HT1080 (cell line): ENCODE measurements around the gene GP1BA. TPM values are rescaled to one million over a fixed set of nuclear protein-coding genes. Genes with fewer than 3 reads are reported as not detected.

Experiments used
- DNase-seq: peaks from one replicate; pipeline ENCODE4 v3.0.0-alpha.2; 2015; ENCODE audit warnings: low read depth
- polyA plus RNA-seq, 2 experiments: library from polyadenylated mRNA; depleted of rRNA; stranded (reverse); fragments of >200 nt; gene quantifications; 2 replicates each; pipeline ENCODE4 v1.2.3, GENCODE V29; 2015
- total RNA-seq: library from RNA; depleted of rRNA; stranded (reverse); fragments of >200 nt; shearing (Covaris generic); gene quantifications from 2 replicates; pipeline ENCODE4 v1.2.3, GENCODE V29; 2014; rRNA removed

Gene GP1BA
- not detected in 2 replicates for total RNA-seq
- not detected in 2 replicates for polyA plus RNA-seq (2015; cell fraction: cytosol; rRNA removed)
- not detected in 2 replicates for polyA plus RNA-seq (2015; cell fraction: nucleus; rRNA removed)

- DNase-seq, result no peak
These were observed at the start of gene GP1BA for GRCh38 chr17:4931963-4932362. GP1BA (plus strand) TSS chr17:4932277; CDS start chr17:4932605, 328 bp downstream.

- DNase-seq, result no peak
These were observed 47.6 kb upstream of the GP1BA start for GRCh38 chr17:4884489-4884888.

GRCh38 chr17:4886830-4887229 is 45.2 kb upstream of the GP1BA start:
- no peak for DNase-seq

GRCh38 chr17:4887581-4887980 is 44.5 kb upstream of the GP1BA start:
- DNase-seq, result no peak

- DNase-seq, result no peak
These were observed 40.4 kb upstream of the GP1BA start for GRCh38 chr17:4891411-4892410.

- DNase-seq, result no peak
These were observed 39.4 kb upstream of the GP1BA start for GRCh38 chr17:4892499-4893221.

GRCh38 chr17:4893272-4893671 is 38.8 kb upstream of the GP1BA start:
- DNase-seq, result no peak

GRCh38 chr17:4893721-4894560 is 38.1 kb upstream of the GP1BA start:
- DNase-seq, result no peak

GRCh38 chr17:4895121-4895520 is 37.0 kb upstream of the GP1BA start:
- no peak for DNase-seq

GRCh38 chr17:4895657-4896331 is 36.3 kb upstream of the GP1BA start:
- DNase-seq, result no peak

- DNase-seq, result no peak
These were observed 35.5 kb upstream of the GP1BA start for GRCh38 chr17:4896332-4897197.

GRCh38 chr17:4897198-4897687 is 34.8 kb upstream of the GP1BA start:
- no peak for DNase-seq

GRCh38 chr17:4897785-4898184 is 34.3 kb upstream of the GP1BA start:
- DNase-seq, result no peak

- DNase-seq, result no peak
These were observed 33.7 kb upstream of the GP1BA start for GRCh38 chr17:4898351-4898750.

- no peak for DNase-seq
These were observed 33.1 kb upstream of the GP1BA start for GRCh38 chr17:4898927-4899326.

GRCh38 chr17:4899341-4900230 is 32.5 kb upstream of the GP1BA start, which contains the start of gene C17orf107:
C17orf107 (plus strand) TSS chr17:4899536; CDS start chr17:4899763, 227 bp downstream.
- no peak for DNase-seq

- no peak for DNase-seq
These were observed 31.6 kb upstream of the GP1BA start for GRCh38 chr17:4900231-4901107.
